DMS53 treated with DMSO at 0.1 percent for 48 hours (cell line): ENCODE results near the gene ALDH4A1.
"Not testable (repeated sequence)": the region's sequence is repeated elsewhere in the genome, so short reads cannot be mapped to it uniquely, and the experiment has no call there.

ENCODE experiments used
- DNase-seq: peaks from one replicate; lab custom pipeline; 2025; ENCODE audit not compliant: unreplicated experiment; lab: John Stamatoyannopoulos, UW

Gene ALDH4A1

DNA sequence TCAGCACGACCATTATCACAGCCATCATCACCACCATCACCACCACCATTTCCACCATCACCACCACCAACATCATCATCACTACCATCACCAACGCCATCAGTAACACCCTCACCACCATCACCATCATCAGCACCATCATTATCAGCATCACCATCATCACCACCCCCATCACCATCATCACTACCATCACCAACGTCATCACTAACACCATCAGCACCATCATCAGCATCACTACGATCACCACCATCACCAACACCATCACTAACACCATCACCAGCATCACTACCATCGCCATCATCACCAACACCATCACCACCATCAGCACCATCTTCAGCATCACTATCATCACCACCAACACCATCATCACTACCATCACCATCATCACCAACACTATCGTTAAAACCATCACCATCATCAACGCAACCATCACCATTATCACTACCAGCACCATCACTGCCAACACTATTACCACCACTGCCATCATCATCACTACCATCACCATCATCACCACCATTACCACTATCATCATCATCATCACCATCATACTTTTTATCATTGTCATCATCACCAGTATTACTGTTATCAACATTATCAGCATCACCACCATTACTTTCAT, 44.2 kb downstream of the ALDH4A1 start:
- DNase-seq: no peak

DNA sequence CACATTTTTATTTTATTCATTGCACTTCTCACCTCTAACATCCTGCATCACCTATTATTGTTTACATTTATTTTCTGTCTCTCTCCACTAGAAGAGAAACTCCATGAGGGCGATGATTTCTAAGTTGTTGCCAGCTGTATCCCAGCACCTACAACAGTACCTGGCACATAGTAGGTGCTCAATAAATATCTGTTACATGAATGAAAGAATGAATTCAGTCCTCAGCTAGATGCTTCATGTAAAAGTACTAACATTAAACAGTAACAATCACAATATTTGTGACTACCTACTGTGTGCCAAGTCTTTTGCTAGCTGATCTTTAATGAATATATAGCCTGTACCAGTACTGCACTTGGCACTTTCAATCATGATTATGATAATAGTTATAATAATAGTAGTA, 45.9 kb downstream of the ALDH4A1 start:
- no peak for DNase-seq

- DNase-seq: no peak
Observed at GRCh38 chr1:18855573-18855972, 46.8 kb downstream of the ALDH4A1 start.

- DNase-seq: no peak
Observed at GRCh38 chr1:18854331-18855025, 47.9 kb downstream of the ALDH4A1 start.

DNA sequence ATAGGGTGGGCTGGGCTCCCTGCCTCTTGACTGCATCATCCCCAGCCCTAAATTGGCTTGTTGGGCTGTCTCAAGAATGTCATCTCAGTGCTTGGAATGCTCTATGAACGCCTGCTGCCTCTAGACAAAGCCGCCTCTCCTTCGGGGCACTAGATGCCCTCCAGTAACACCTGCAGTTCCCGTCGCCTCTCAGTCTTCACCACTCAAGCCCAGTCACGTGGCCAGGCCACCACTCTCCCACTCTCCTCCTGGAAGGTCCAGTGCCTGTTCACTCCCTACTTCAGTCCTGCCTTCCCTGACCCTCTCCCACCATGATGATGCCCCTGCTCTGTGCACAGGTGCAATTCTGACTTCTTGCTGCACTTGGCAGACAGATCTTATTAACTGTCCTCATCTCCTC, 49.9 kb downstream of the ALDH4A1 start:
- no peak for DNase-seq

GRCh38 chr1:18849261-18849711, 53.1 kb downstream of the ALDH4A1 start:
- DNase-seq: no peak

DNA sequence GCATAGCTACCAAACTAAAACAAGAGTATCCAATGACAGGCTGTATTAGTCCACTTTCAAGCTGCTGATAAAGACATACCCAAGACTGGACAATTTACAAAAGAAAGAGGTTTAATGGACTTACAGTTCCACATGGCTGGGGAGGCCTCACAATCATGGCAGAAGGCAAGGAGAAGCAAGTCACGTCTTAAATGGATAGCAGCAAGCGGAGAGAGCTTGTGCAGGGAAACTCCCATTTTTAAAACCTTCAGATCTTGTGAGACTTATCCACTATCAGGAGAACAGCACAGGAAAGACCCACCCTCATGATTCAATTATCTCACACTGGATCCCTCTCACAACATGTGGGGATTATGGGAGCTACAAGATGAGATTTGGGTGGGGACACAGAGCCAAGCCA, 54.6 kb downstream of the ALDH4A1 start:
- not testable (repeated sequence) for DNase-seq

DNA sequence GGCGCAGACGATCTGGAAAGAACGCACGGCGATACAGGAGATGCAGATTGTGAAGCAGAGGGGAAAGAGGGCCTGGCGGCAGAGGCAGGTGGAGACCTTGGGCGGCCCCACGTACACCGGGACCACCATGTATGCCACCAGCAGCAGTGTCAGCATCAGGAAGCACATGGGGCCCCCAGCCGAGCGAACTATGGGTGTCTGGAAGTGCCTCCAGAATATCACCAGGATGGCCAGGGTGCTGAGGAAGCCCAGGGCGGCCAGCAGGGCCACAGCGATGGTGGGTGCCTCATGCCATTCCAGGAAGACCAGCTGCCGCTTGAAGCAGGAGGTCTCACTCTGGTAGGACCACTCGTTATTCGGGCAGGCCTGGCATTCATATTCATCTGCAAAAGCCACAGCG, 62.2 kb downstream of the ALDH4A1 start:
- DNase-seq: no peak

- DNase-seq: no peak
Observed at GRCh38 chr1:18836654-18837053, 65.7 kb downstream of the ALDH4A1 start.

GRCh38 chr1:18832319-18832718, 70.0 kb downstream of the ALDH4A1 start:
- not testable (repeated sequence) for DNase-seq

- no peak for DNase-seq
Observed at GRCh38 chr1:18831656-18832055, 70.7 kb downstream of the ALDH4A1 start.

DNA sequence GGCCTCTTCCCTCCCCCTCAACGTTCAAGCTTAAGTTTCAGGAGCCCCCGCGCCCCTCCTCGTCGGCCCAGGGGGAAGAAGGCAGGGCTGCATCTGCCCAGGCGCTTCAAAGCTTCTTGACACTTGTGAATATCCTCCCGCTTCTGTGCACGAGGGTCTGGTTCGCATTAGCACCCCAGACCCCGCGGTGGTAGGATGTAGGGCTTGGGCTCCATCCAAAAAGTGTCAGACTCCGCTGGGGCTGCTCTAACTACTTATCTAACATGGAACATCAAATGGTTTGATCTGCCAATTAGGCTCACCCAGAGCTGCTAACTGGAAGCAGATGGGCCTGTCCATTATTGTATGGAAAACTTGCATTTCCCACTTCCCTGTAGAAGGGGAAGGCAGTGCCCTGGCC, 71.8 kb downstream of the ALDH4A1 start:
- no peak for DNase-seq

GRCh38 chr1:18829671-18830070, 72.7 kb downstream of the ALDH4A1 start:
- DNase-seq: no peak

- no peak for DNase-seq
Observed at GRCh38 chr1:18828224-18828623, 74.1 kb downstream of the ALDH4A1 start.

- no peak for DNase-seq
Observed at GRCh38 chr1:18823438-18823837, 78.9 kb downstream of the ALDH4A1 start.
